Body of pancreas (tissue), 4 donors: ENCODE measurements around the gene C1orf198. TPM values are rescaled to one million over a fixed set of nuclear protein-coding genes. Genes with fewer than 3 reads are reported as not detected.
A peak's percentile ranks its signal among the peaks of the same experiment; 100 is the strongest.
"Not testable (repeated sequence)": the region's sequence is repeated elsewhere in the genome, so short reads cannot be mapped to it uniquely, and the experiment has no call there.

Experiments used
- ATAC-seq: fragments of 150-250 bp; one replicate; pipeline ENCODE4 v1.9.1; 2016
- DNase-seq, 4 donors: peaks; one replicate each; pipeline ENCODE4 v3.0.0-alpha.2; 2019
- H3K27ac ChIP-seq, 4 donors: fragments of 200-600 bp; sonication (generic); 1 replicate in 3 of 4; 2 replicates in 1 of 4; pipeline versions ENCODE4 v1.5.1 to v1.6.1; 2016 to 2019; ENCODE audit warnings: mild to moderate bottlenecking in 1 of 4, mixed read lengths in 1 of 4, moderate library complexity in 1 of 4
- H3K27me3 ChIP-seq, 2 donors: fragments of 200-600 bp; sonication (generic); one replicate each; pipeline ENCODE4 v1.6.0; 2016; ENCODE audit warnings: mild to moderate bottlenecking in 1 of 2
- H3K36me3 ChIP-seq, 2 donors: fragments of 200-600 bp; sonication (generic); replicated peaks in 1 of 2; 2 replicates each; pipeline ENCODE4 v1.5.1; 2016; ENCODE audit warnings: low read depth in 2 of 2; ENCODE audit not compliant: insufficient read depth in 1 of 2
- H3K4me1 ChIP-seq: fragments of 200-600 bp; sonication (generic); one replicate; pipeline ENCODE4 v1.6.0; 2016
- H3K4me3 ChIP-seq, 2 donors: fragments of 200-600 bp; sonication (generic); 1 replicate in 1 of 2; 2 replicates in 1 of 2; pipeline ENCODE4 v1.5.1; 2016 to 2019
- H3K9me3 ChIP-seq, 3 donors: fragments of 200-600 bp; sonication (generic); 1 replicate in 2 of 3; 2 replicates in 1 of 3; pipeline ENCODE4 v1.5.1; 2016
- POLR2A ChIP-seq, 3 donors: fragments of 450-650 bp; IDR thresholded peaks; one replicate each; pipeline ENCODE4 v1.6.1; 2016; ENCODE audit warnings: antibody characterized with exemption in 3 of 3, mild to moderate bottlenecking in 2 of 3
- WGBS, 2 donors: methylation state at CpG; one replicate each; pipeline ENCODE4 v1.1.5; 2017; 5-methylcytosine and 5-hydroxymethylcytosine counted together
- intact Hi-C: fragments of 100-400 bp; cut with DNase I; formaldehyde crosslinking; loops from one replicate; pipeline ENCODE4 v1.15.1; 2023
- total RNA-seq, 2 donors: library from RNA; depleted of rRNA; stranded (reverse); fragments of >200 nt; gene quantifications; one replicate each; pipeline ENCODE4 v1.1.0, GENCODE V29; 2016
- TF ChIP-seq, protein P1 (sequence below), 7 experiments: fragments of 450-650 bp in 4 of 7; fragments of 200-600 bp in 3 of 7; sonication (generic) in 3 of 7; IDR thresholded peaks; one replicate each; pipeline ENCODE4 v1.5.1; 2016 to 2019; ENCODE audit warnings: antibody characterized with exemption in 7 of 7

Gene C1orf198
- total RNA-seq, 2 donors from 2014 or later: 29.0 to 66.7 TPM

DNA sequence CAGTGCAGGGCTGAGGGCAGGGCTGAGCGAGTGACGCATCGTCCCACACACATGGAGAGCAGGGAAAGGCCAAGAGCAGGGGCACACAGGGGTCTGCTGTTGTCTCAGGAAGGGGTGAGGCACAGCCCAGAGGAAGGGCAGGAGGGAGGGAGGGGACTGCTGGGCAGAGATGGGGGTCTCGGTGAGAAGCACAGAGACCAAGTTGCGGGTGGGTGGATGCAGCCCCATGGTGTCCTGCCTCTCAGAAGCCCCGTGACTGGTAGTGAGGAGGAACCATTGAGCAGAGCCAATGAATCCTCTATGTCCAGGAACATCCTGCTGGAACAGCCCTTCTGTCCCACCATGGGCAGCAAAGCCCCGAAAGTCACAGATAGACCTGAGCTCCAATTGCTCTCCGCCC is 17.8 kb downstream of the C1orf198 start:
- intact Hi-C loops: no loop called here
- Histone ChIP-seq H3K27ac (peak overlapping the region in 3 of 4 donors; percentile 66 to 79 (median 73)), H3K4me1 (peaks cover 46% of the 10 kb centered on the region), H3K4me3 (no peak overlapping the region), H3K9me3 (peaks cover 0 to 7% (median 0%) of the 10 kb centered on the region in 3 donors), H3K27me3 (no peaks in the 10 kb centered on the region), H3K36me3 (peaks cover 0 to 2% of the 10 kb centered on the region in 2 donors)
- TF ChIP-seq POLR2A (IDR thresholded peaks at IDR 0.05): no peak
- TF ChIP-seq, protein P1, sequence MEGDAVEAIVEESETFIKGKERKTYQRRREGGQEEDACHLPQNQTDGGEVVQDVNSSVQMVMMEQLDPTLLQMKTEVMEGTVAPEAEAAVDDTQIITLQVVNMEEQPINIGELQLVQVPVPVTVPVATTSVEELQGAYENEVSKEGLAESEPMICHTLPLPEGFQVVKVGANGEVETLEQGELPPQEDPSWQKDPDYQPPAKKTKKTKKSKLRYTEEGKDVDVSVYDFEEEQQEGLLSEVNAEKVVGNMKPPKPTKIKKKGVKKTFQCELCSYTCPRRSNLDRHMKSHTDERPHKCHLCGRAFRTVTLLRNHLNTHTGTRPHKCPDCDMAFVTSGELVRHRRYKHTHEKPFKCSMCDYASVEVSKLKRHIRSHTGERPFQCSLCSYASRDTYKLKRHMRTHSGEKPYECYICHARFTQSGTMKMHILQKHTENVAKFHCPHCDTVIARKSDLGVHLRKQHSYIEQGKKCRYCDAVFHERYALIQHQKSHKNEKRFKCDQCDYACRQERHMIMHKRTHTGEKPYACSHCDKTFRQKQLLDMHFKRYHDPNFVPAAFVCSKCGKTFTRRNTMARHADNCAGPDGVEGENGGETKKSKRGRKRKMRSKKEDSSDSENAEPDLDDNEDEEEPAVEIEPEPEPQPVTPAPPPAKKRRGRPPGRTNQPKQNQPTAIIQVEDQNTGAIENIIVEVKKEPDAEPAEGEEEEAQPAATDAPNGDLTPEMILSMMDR (IDR thresholded peaks at IDR 0.05): no peak
- no peak for DNase-seq
- 72 to 78% methylated on average over 6 to 8 of the region's 8 CpGs for WGBS, 2 donors
- no peak for ATAC-seq

DNA sequence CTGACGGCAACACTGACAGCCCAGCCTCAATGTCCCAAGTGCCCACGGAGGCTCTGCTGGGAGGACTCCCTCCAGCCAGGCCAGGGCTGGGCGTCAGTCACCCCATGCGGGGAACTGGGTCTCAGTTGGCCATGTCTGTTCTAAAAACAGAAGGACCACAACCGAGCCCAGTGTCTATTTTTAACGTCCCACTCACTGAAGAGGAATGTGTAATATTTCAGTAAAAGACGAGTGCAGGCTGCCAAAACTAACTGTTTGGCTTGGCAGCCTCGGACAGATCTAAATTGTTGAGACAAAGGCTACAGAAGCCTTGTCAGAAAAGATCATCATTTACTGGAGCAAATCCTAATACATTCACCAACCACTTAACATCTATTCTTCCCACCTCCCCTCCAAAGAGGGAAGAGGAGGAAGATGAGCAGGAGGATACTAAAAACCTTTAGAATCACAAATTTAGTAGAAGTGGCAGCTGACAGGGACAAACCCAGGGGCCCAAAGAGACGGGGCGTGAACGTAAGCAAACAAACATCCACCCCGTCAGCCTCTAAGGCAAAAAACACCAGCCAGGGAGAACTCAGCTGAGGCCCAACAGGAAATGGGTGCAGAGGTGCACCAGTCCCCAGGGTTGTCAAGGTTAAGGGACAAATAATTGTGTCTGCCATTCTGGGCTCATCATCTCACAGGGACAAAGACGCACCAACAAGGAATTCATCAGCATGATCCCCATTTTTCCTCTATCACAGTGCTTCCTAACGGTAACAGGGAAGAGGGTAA is 18.7 kb downstream of the C1orf198 start:
- H3K27me3 ChIP-seq: no peaks in the 10 kb centered on the region
- peaks cover 0 to 7% (median 0%) of the 10 kb centered on the region in 3 donors for H3K9me3 ChIP-seq
- ATAC-seq (peak; percentile 81), DNase-seq (peak; percentile 33 to 75 (median 56))
- TF ChIP-seq, protein P1 (IDR thresholded peaks at IDR 0.05): no peak
- H3K36me3 ChIP-seq: peaks cover 0 to 2% of the 10 kb centered on the region in 2 donors
- peak overlapping the region; percentile 37 to 79 (median 70) for H3K27ac ChIP-seq
- peaks cover 43% of the 10 kb centered on the region for H3K4me1 ChIP-seq
- no peak overlapping the region for H3K4me3 ChIP-seq
- intact Hi-C loops: no loop called here
- WGBS, 2 donors: 39 to 41% methylated on average over 14 of the region's 14 CpGs

- ATAC-seq (no peak), DNase-seq (no peak)
- Histone ChIP-seq H3K4me3 (no peak overlapping the region), H3K27ac (peak overlapping the region in 2 of 4 donors; percentile 1 to 66), H3K36me3 (peaks cover 0 to 6% of the 10 kb centered on the region in 2 donors), H3K9me3 (peaks cover 0 to 5% (median 0%) of the 10 kb centered on the region in 3 donors), H3K27me3 (no peaks in the 10 kb centered on the region), H3K4me1 (peaks cover 34% of the 10 kb centered on the region)
- intact Hi-C loops: no loop called here
- TF ChIP-seq POLR2A (IDR thresholded peaks at IDR 0.05): no peak
- TF ChIP-seq, protein P1 (IDR thresholded peaks at IDR 0.05): no peak
- WGBS, 2 donors: 87% methylated on average over 3 of the region's 3 CpGs
Measured at GRCh38 chr1:230848235-230848634, 20.1 kb downstream of the C1orf198 start.

DNA sequence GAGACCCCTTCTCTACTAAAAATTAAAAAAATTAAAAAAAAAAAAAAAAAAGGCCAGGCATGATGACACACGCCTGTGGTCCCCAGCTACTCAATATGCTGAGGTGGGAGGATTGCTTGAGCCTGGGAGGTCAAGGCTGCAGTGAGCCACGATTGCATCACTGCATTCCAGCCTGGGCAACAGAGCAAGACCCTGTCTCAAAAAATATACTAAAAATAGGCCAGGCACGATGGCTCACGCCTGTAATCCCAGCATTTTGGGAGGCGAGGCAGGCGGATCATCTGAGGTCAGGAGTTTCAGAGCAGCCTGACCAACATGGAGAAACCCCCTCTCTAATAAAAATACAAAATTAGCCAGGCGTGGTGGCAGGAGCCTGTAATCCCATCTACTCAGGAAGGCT is 23.1 kb downstream of the C1orf198 start:
- DNase-seq, intact Hi-C loops, H3K4me3 ChIP-seq, H3K9me3 ChIP-seq, ATAC-seq, H3K27ac ChIP-seq, H3K27me3 ChIP-seq: not testable (repeated sequence)
- Histone ChIP-seq H3K36me3 (peaks cover 4 to 14% of the 10 kb centered on the region in 2 donors), H3K4me1 (peaks cover 17% of the 10 kb centered on the region)
- 79 to 84% methylated on average over 7 of the region's 7 CpGs for WGBS, 2 donors

DNA sequence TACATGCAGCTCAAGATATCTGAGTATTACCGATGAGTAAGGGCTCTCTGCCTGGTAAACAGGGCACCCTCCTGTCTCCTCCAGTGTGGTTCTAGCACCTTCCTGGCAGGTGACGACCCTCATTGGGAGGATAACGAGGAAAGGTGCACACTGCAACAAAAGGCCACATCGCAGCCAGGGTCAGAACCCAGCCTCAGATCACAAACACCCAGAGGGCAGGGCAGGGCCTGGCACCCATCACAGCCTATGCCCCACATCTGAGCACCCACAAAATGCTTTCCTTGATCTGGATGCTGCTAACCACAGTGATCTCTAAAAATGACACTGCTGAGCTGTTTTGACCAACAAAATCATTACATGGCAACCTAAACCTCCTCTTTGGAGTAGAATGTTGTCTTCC is 23.8 kb downstream of the C1orf198 start:
- Histone ChIP-seq H3K4me3 (no peak overlapping the region), H3K36me3 (peaks cover 4 to 14% of the 10 kb centered on the region in 2 donors), H3K27ac (no peak overlapping the region), H3K9me3 (no peaks in the 10 kb centered on the region), H3K27me3 (no peaks in the 10 kb centered on the region), H3K4me1 (peaks cover 10% of the 10 kb centered on the region)
- ATAC-seq (no peak), DNase-seq (no peak)
- TF ChIP-seq, protein P1 (IDR thresholded peaks at IDR 0.05): no peak
- TF ChIP-seq POLR2A (IDR thresholded peaks at IDR 0.05): no peak
- 92 to 96% methylated on average over 4 of the region's 4 CpGs for WGBS, 2 donors
- intact Hi-C loops: no loop called here
